ENCODE data around the gene TES. TPM values are rescaled to one million over a fixed set of nuclear protein-coding genes. Genes with fewer than 3 reads are reported as not detected.

TES gene
- total RNA-seq, 1 experiment from 2014 or later = 28.2 TPM

DNA sequence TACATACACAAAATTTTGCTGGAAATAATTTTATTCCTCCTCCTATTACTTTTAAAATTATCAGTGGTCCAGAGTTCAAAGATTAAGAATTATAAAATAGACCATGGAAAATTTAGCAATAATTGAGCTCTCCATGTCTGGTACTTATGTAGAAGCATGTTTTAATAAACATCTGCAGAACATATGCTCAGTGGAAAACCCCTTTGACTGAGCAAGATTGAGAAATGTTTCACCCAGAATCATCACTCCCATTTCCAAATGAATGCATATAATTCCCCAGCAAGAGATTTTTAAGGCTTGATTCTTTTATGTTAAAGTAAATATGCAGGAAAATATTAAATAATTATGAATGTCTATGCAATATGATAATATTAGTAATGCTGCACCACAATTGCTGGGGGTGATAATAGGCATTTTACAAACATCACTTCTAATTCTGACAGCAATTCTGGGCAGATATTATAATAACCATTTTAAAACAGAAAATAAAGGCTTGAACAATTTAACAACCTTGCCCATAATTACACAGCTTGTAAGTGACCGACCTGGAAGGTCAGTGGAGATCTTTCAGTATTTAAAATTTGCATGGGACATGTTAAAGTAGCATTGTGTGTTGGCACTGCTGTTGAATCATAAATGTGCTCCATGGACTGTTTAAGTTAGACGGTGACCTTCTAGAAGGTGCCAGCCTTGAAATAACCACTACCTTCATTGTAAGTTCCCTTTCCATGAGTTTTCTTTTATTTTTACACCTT is 45.6 kb upstream of the TES start:
- Histone ChIP-seq H3K23ac (ENCODE audit: insufficient read length, low read depth, low read length) (no peak overlapping the region), H3K27ac (ENCODE audit: insufficient read length, low read depth, low read length) (no peak overlapping the region), H3K4me1 (ENCODE audit: insufficient read depth, low read length) (no peaks in the 10 kb centered on the region), H3K18ac (ENCODE audit: insufficient read length, low read depth, low read length) (no peak overlapping the region), H3K9ac (ENCODE audit: extremely low read depth, insufficient read length, low read length) (no peak overlapping the region), H2BK120ac (ENCODE audit: low read depth, low read length, poor library complexity, severe bottlenecking) (no peak overlapping the region), H2BK15ac (ENCODE audit: low read depth, low read length) (no peak overlapping the region), H3K9me3 (ENCODE audit: control insufficient read depth, low read depth, low read length) (no peaks in the 10 kb centered on the region), H3K14ac (ENCODE audit: insufficient read depth, low read length) (no peak overlapping the region), H4K20me1 (ENCODE audit: control insufficient read depth, insufficient read depth, insufficient read length) (no peaks in the 10 kb centered on the region), H2AFZ (ENCODE audit: low read length) (no peak overlapping the region), H2BK12ac (ENCODE audit: insufficient read length, low read depth, low read length) (no peak overlapping the region), H3T11ph (ENCODE audit: low read length) (no peak overlapping the region), H3K79me1 (ENCODE audit: insufficient read depth, low read depth, low read length, poor library complexity, severe bottlenecking) (no peaks in the 10 kb centered on the region), H3K27me3 (ENCODE audit: insufficient read depth, low read length) (no peaks in the 10 kb centered on the region), H4K8ac (replicated peaks; ENCODE audit: insufficient read length, low read depth, low read length) (no peak overlapping the region), H2AK5ac (ENCODE audit: insufficient read length, low read length) (no peak overlapping the region), H4K91ac (ENCODE audit: insufficient read length, low read depth, low read length) (no peak overlapping the region), H3K4me2 (ENCODE audit: insufficient read depth, insufficient read length, low read length) (no peak overlapping the region), H2BK20ac (ENCODE audit: low read depth, low read length, poor library complexity, severe bottlenecking) (no peak overlapping the region), H3K56ac (ENCODE audit: insufficient read length, low read depth, low read length) (no peak overlapping the region), H3K23me2 (ENCODE audit: insufficient read length, low read depth, low read length, poor library complexity, severe bottlenecking) (no peaks in the 10 kb centered on the region), H3K4ac (ENCODE audit: low read depth, low read length) (no peak overlapping the region), H4K5ac (ENCODE audit: insufficient read length, low read depth, low read length) (no peak overlapping the region), H3K79me2 (ENCODE audit: insufficient read depth, low read length) (no peaks in the 10 kb centered on the region), H2BK5ac (ENCODE audit: insufficient read length, low read length) (no peak overlapping the region)
- Mint-ChIP-seq H3K4me3 (no peak overlapping the region), H3K36me3 (ENCODE audit: insufficient read depth in 1 of 3, low read depth in 3 of 3) (no peaks in the 10 kb centered on the region), H3K27ac (no peak overlapping the region), H3K9me3 (no peaks in the 10 kb centered on the region), H3K27me3 (ENCODE audit: low read depth) (no peaks in the 10 kb centered on the region), H3K4me1 (peaks cover 9 to 14% of the 10 kb centered on the region in 2 experiments)
- TF ChIP-seq CTCF (conservative IDR thresholded peaks at IDR 0.05) = no peak
- WGBS (ENCODE audit: extremely low coverage, insufficient read length, low lambda C conversion rate) = no CpG with 5 or more reads among the region's 2 CpGs
- no peak for DNase-seq
